Stimulated activated naive B cell treated with anti-CD40 and anti-IgM and Interleukin-4, amounts not matched to agents 10 μg/mL and 1 μg/mL and 100 μg/mL, for 72 hours (primary cell): ENCODE measurements around the gene LIN37.
"Not testable (repeated sequence)": the region's sequence is repeated elsewhere in the genome, so short reads cannot be mapped to it uniquely, and the experiment has no call there.

Experiments used
- ATAC-seq, 2 donors: fragments of 150-1000 bp; cut with Tn5 transposase; replicated peaks; 2 replicates each; pipeline ENCODE4 v1.10.0; 2021; ENCODE audit warnings: moderate library complexity in 1 of 2
- DNase-seq: peaks from one replicate; pipeline ENCODE4 v3.0.0; 2021
- H3K27ac Mint-ChIP-seq: one replicate; pipeline ENCODE4 v1.8.0; 2022; ENCODE audit warnings: mild to moderate bottlenecking, mixed read lengths
- H3K27me3 Mint-ChIP-seq, 2 donors: one replicate each; pipeline ENCODE4 v1.8.0; 2022; ENCODE audit warnings: mixed read lengths in 2 of 2
- H3K36me3 Mint-ChIP-seq, 2 donors: one replicate each; pipeline ENCODE4 v1.8.0; 2022; ENCODE audit warnings: mixed read lengths in 2 of 2, mild to moderate bottlenecking in 1 of 2
- H3K4me1 Mint-ChIP-seq, 2 donors: one replicate each; pipeline ENCODE4 v1.8.0; 2022; ENCODE audit warnings: mixed read lengths in 2 of 2, mild to moderate bottlenecking in 1 of 2
- H3K4me3 Mint-ChIP-seq, 2 donors: one replicate each; pipeline ENCODE4 v1.8.0; 2022; ENCODE audit warnings: mild to moderate bottlenecking in 2 of 2, mixed read lengths in 2 of 2, moderate library complexity in 1 of 2
- H3K9me3 Mint-ChIP-seq, 2 donors: one replicate each; pipeline ENCODE4 v1.8.0; 2022; ENCODE audit warnings: mixed read lengths in 2 of 2, mild to moderate bottlenecking in 1 of 2

Gene LIN37

DNA sequence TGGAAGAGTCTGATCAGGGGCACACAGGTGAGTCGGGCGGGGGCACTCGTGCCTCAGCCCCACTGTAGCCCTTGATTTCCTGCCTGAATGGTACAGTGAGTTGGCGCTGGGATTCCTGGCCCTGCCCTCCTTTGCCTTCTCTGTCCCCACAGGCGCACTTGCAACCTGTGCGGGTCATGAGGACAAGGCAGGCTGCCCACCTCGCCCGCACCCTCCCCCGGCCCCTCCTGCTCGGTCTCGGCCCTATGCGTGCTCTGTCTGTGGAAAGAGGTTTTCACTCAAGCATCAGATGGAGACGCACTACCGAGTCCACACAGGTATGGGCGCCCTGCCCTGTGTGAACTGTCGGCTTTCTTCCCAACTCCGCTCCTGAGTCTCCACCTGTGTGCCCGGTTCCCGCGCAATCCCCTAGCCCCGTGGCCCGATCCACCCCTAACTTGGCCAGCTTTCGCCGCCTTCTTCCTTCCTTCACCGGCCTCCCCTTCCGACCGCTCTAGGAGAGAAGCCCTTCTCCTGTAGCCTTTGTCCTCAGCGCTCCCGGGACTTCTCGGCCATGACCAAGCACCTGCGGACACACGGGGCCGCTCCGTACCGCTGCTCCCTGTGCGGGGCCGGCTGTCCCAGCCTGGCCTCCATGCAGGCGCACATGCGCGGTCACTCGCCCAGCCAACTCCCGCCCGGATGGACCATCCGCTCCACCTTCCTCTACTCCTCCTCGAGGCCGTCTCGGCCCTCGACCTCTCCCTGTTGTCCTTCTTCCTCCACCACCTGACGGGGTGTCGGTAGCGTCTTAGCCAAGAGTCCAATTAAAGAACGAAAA lies 32.2 kb upstream of the LIN37 start:
- H3K9me3 Mint-ChIP-seq = peaks cover 2 to 4% of the 10 kb centered on the region in 2 donors
- peaks cover 31 to 52% of the 10 kb centered on the region in 2 donors for H3K36me3 Mint-ChIP-seq
- peaks cover 59 to 80% of the 10 kb centered on the region in 2 donors for H3K4me1 Mint-ChIP-seq
- ATAC-seq (peak in 1 of 2 donors; percentile 0), DNase-seq (no peak)
- H3K27me3 Mint-ChIP-seq = no peaks in the 10 kb centered on the region
- H3K4me3 Mint-ChIP-seq = peak overlapping the region; percentile 88 to 97
- peak overlapping the region; percentile 93 for H3K27ac Mint-ChIP-seq

DNA sequence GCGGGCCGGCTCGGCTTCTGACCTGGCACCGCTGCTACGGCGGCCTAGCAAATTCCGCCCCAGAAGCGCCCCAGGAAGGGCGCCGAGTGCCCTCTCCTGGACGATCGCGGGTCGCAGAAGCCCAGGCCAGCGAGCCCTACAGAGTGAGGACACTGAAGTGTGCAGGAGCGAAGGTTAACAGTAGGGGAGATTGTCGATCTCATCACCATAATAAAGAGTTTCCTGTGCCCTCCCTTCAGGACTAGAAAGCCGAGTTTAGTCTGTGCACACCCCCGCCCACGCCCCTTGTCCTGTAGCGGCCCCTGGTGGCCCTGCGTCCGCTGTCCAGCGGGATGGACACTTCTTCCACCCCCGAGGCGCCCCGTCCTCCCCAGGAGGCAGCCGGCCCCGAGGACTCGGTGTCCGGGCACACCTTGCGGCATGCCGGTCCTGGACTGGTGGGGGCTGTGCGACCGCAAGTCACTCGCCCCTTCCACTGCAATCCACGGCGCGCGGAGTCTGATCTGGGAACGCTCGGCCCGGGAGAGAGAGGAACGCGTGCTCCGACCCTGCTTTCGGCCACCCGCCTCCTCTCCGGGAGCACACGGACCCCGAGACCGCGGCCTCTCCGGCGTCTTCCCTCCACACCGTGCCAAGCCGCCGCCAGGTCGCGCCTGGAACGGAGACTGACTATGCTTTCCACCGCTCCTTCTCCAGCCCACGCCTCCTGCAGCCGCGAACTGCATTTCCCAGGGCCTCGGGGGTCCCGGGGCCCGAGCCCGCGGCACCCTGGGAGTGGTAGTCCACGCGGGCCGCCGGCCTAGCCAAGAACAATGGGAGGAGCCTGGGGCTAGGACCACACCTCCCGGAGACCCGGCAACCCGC lies 31.3 kb upstream of the LIN37 start:
- H3K27ac Mint-ChIP-seq = peak overlapping the region; percentile 93
- H3K36me3 Mint-ChIP-seq = peaks cover 35 to 56% of the 10 kb centered on the region in 2 donors
- H3K9me3 Mint-ChIP-seq = no peaks in the 10 kb centered on the region
- ATAC-seq = peak; percentile 76 to 82
- DNase-seq = peak; percentile 74
- no peaks in the 10 kb centered on the region for H3K27me3 Mint-ChIP-seq
- peak overlapping the region; percentile 88 to 97 for H3K4me3 Mint-ChIP-seq
- H3K4me1 Mint-ChIP-seq = peaks cover 57 to 80% of the 10 kb centered on the region in 2 donors

DNA sequence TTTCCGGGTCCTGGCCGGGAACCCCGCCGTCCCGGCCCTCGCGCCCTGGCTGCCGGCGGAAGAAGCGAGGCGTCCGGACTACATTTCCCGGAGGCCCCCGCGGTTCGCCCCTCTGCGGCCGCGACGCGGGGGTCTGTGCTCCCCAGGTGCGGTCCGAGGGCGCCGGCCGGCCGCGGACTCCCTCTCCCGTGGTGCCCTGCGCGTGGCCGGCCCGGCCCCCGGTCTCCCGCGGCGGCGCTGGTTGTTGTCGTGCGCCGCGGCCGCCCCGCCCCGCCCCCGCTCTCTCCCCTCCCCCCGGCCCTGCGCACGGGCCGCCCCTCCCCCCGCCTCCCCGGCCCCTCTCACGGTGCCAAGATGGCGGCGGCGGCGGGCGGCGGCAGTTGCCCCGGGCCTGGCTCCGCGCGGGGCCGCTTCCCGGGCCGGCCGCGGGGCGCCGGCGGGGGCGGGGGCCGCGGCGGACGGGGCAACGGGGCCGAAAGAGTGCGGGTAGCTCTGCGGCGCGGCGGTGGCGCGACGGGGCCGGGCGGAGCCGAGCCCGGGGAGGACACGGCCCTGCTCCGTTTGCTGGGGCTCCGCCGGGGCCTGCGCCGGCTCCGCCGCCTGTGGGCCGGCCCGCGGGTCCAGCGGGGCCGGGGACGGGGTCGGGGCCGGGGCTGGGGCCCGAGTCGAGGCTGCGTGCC lies 30.6 kb upstream of the LIN37 start, which contains the start of gene KMT2B:
Gene KMT2B, plus strand, starts transcription at position 339 of the 680 bp plus-strand sequence. Its CDS starts 16 bp downstream, at position 355.
- H3K4me1 Mint-ChIP-seq = peaks cover 53 to 79% of the 10 kb centered on the region in 2 donors
- H3K4me3 Mint-ChIP-seq = peak within 1 kb of the TSS; percentile 91 to 97
- H3K9me3 Mint-ChIP-seq = no peaks in the 10 kb centered on the region
- H3K27ac Mint-ChIP-seq = peak within 1 kb of the TSS; percentile 95
- no peaks in the 10 kb centered on the region for H3K27me3 Mint-ChIP-seq
- ATAC-seq = peak; percentile 58 to 69
- H3K36me3 Mint-ChIP-seq = peaks cover 36 to 61% of the 10 kb centered on the region in 2 donors
- peak; percentile 97 for DNase-seq

DNA sequence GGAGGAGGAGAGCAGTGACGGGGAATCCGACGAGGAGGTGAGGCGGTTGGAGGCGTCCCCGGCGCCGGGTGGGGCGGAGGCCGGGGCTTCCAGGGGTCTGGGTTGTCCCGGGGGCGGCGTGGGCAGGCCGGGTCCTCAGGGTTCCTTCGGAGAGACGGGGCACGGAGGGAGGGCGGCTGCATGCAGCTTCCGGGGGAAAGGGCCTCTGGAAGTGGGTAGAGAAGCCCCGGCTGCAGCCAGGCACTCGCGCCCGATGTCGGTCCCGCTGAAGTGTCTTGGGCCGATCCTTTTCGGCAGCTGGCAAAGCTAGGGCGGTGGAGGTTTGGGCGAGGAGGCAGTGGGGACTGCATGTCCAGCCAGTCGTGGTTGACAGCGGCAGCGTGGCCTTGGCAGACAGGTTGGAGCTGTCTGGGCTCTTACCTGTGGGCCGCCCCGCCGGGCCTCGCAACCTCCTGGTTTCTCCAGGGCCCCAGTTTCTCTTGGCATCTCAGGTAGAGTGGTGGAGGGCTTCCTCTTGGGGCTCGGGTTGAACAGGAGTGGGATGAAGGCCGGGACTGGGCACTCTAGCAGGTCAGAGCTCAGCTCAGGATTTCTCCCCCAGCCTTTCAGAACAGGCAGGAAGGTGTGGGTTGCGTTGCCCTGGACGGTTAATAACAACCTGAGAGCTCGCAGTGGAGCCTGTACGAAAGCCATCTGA lies 29.9 kb upstream of the LIN37 start:
- peaks cover 42 to 64% of the 10 kb centered on the region in 2 donors for H3K36me3 Mint-ChIP-seq
- H3K4me3 Mint-ChIP-seq = peak overlapping the region; percentile 91
- ATAC-seq (peak; percentile 0 to 3), DNase-seq (no peak)
- peak overlapping the region; percentile 95 for H3K27ac Mint-ChIP-seq
- no peaks in the 10 kb centered on the region for H3K9me3 Mint-ChIP-seq
- peaks cover 46 to 72% of the 10 kb centered on the region in 2 donors for H3K4me1 Mint-ChIP-seq
- no peaks in the 10 kb centered on the region for H3K27me3 Mint-ChIP-seq

DNA sequence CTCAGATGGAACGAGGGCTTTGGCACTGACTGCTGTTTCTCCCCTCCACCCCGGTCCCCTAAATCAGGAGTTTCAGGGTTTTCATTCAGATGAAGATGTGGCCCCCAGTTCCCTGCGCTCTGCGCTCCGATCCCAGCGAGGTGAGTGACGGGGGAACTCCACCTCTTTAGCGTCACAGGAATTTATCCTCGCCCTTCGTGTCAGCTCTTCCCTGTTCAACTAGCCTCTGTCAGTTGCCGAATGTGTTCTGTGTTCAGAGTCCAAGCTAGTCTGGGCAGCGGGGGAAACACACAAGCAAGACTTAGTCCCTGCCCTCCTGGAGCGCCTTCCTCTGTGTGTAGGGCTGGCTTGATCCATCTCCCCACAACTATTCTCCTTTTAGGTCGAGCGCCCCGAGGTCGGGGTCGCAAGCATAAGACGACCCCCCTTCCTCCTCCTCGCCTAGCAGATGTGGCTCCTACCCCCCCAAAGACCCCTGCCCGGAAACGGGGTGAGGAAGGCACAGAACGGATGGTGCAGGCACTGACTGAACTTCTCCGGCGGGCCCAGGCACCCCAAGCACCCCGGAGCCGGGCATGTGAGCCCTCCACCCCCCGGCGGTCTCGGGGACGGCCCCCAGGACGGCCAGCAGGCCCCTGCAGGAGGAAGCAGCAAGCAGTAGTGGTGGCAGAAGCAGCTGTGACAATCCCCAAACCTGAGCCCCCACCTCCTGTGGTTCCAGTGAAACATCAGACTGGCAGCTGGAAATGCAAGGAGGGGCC lies 28.8 kb upstream of the LIN37 start:
- peak overlapping the region; percentile 91 for H3K4me3 Mint-ChIP-seq
- H3K27ac Mint-ChIP-seq = peak overlapping the region; percentile 95
- ATAC-seq (no peak), DNase-seq (no peak)
- no peaks in the 10 kb centered on the region for H3K9me3 Mint-ChIP-seq
- H3K36me3 Mint-ChIP-seq = peaks cover 45 to 61% of the 10 kb centered on the region in 2 donors
- H3K27me3 Mint-ChIP-seq = no peaks in the 10 kb centered on the region
- peaks cover 35 to 69% of the 10 kb centered on the region in 2 donors for H3K4me1 Mint-ChIP-seq

DNA sequence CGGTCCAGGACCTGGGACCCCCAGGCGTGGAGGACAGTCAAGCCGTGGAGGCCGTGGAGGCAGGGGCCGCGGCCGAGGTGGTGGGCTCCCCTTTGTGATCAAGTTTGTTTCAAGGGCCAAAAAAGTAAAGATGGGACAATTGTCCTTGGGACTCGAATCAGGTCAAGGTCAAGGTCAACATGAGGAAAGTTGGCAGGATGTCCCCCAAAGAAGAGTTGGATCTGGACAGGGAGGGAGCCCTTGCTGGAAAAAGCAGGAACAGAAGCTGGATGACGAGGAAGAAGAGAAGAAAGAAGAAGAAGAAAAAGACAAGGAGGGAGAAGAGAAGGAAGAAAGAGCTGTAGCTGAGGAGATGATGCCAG lies 28.2 kb upstream of the LIN37 start:
- Mint-ChIP-seq H3K27ac (peak overlapping the region; percentile 95), H3K27me3 (no peaks in the 10 kb centered on the region), H3K36me3 (peaks cover 46 to 58% of the 10 kb centered on the region in 2 donors), H3K4me3 (no peak overlapping the region), H3K4me1 (peaks cover 30 to 65% of the 10 kb centered on the region in 2 donors), H3K9me3 (no peaks in the 10 kb centered on the region)
- no peak for DNase-seq
- ATAC-seq = no peak

DNA sequence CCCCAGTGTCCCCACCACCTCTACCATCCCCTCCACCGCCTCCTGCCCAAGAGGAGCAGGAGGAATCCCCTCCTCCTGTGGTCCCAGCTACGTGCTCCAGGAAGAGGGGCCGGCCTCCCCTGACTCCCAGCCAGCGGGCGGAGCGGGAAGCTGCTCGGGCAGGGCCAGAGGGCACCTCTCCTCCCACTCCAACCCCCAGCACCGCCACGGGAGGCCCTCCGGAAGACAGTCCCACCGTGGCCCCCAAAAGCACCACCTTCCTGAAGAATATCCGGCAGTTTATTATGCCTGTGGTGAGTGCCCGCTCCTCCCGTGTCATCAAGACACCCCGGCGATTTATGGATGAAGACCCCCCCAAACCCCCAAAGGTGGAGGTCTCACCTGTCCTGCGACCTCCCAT lies 27.7 kb upstream of the LIN37 start:
- Mint-ChIP-seq H3K27ac (peak overlapping the region; percentile 65), H3K4me1 (peaks cover 29 to 60% of the 10 kb centered on the region in 2 donors), H3K36me3 (peaks cover 51 to 63% of the 10 kb centered on the region in 2 donors), H3K27me3 (no peaks in the 10 kb centered on the region), H3K4me3 (no peak overlapping the region), H3K9me3 (no peaks in the 10 kb centered on the region)
- ATAC-seq = no peak
- no peak for DNase-seq

DNA sequence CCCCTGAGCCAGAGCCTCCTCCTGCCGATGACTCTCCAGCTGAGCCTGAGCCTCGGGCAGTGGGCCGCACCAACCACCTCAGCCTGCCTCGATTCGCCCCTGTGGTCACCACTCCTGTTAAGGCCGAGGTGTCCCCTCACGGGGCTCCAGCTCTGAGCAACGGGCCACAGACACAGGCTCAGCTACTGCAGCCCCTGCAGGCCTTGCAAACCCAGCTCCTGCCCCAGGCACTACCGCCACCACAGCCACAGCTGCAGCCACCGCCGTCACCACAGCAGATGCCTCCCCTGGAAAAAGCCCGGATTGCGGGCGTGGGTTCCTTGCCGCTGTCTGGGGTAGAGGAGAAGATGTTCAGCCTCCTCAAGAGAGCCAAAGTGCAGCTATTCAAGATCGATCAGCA lies 27.0 kb upstream of the LIN37 start:
- Mint-ChIP-seq H3K9me3 (no peaks in the 10 kb centered on the region), H3K27me3 (no peaks in the 10 kb centered on the region), H3K4me3 (no peak overlapping the region), H3K36me3 (peaks cover 56 to 63% of the 10 kb centered on the region in 2 donors), H3K4me1 (peaks cover 25 to 53% of the 10 kb centered on the region in 2 donors), H3K27ac (peak overlapping the region; percentile 77)
- ATAC-seq = no peak
- no peak for DNase-seq

DNA sequence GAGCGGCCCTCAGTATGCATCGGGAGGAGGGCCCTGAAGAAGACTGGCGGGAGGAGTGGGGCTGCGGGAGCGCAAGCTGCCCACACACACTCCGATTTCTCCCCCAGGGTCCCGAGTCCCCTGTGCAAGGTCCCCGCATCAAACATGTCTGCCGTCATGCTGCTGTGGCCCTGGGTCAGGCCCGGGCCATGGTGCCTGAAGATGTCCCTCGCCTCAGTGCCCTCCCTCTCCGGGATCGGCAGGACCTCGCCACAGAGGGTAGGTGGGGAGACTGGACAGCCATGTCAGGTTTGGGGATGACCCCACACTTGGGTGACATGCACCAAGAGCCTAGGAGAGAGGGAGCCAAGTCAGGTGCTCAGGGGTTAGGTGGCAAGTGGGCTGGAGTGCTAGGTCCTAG lies 25.9 kb upstream of the LIN37 start:
- ATAC-seq = no peak
- Mint-ChIP-seq H3K9me3 (no peaks in the 10 kb centered on the region), H3K27me3 (no peaks in the 10 kb centered on the region), H3K4me1 (peaks cover 23 to 48% of the 10 kb centered on the region in 2 donors), H3K36me3 (peaks cover 60 to 64% of the 10 kb centered on the region in 2 donors), H3K4me3 (no peak overlapping the region), H3K27ac (peak overlapping the region; percentile 76)
- no peak for DNase-seq

DNA sequence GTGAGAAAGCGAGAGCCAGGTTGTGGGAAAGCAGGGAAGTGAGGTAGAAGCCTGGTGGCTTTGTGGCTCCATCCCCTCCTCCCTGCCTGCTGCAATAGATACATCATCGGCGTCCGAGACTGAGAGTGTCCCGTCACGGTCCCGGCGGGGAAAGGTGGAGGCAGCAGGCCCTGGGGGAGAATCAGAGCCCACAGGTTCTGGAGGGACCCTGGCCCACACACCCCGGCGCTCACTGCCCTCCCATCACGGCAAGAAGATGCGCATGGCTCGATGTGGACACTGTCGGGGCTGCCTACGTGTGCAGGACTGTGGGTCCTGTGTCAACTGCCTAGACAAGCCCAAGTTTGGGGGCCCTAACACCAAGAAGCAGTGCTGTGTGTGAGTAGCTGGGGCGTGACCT lies 25.5 kb upstream of the LIN37 start:
- DNase-seq (no peak), ATAC-seq (no peak)
- Mint-ChIP-seq H3K4me3 (no peak overlapping the region), H3K27me3 (no peaks in the 10 kb centered on the region), H3K27ac (peak overlapping the region; percentile 76), H3K36me3 (peaks cover 64 to 68% of the 10 kb centered on the region in 2 donors), H3K4me1 (peaks cover 23 to 48% of the 10 kb centered on the region in 2 donors), H3K9me3 (no peaks in the 10 kb centered on the region)

DNA sequence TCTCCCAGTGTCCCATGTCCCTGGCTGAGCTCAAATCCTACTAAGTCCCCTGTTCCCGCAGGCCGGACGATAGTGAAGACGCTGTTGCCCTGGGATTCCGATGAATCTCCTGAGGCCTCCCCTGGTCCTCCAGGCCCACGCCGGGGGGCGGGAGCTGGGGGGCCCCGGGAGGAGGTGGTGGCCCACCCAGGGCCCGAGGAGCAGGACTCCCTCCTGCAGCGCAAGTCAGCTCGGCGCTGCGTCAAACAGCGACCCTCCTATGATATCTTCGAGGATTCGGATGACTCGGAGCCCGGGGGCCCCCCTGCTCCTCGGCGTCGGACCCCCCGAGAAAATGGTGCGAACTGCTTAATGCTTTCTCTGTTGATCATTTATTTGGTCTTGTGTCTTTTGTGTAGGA lies 24.7 kb upstream of the LIN37 start:
- Mint-ChIP-seq H3K9me3 (no peaks in the 10 kb centered on the region), H3K36me3 (peaks cover 71 to 76% of the 10 kb centered on the region in 2 donors), H3K4me3 (no peak overlapping the region), H3K27me3 (no peaks in the 10 kb centered on the region), H3K27ac (no peak overlapping the region), H3K4me1 (peaks cover 25 to 47% of the 10 kb centered on the region in 2 donors)
- DNase-seq (no peak), ATAC-seq (no peak)

DNA sequence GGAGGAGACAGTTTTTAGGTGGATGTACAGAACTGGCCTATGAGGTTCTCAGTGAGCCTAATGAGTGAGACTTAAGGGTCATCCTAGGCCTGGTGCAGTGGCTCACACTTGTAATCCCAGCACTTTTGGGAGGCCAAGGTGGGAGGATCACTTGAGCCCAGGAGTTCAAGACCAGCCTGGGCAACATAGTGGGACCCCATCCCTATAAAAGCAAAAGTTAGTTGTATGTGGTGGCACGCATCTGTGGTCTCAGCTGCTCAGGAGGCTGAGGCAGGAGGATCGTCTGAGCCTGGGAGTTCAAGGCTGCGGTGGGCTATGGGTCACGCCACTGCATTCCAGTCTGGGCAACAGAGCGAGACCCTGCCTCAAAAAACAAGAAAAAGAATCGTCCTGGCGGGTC lies 24.2 kb upstream of the LIN37 start:
- Mint-ChIP-seq H3K36me3 (peaks cover 74 to 80% of the 10 kb centered on the region in 2 donors), H3K4me1 (peaks cover 23 to 42% of the 10 kb centered on the region in 2 donors)
- not testable (repeated sequence) for H3K9me3 Mint-ChIP-seq, H3K4me3 Mint-ChIP-seq, DNase-seq, ATAC-seq, H3K27me3 Mint-ChIP-seq, H3K27ac Mint-ChIP-seq

DNA sequence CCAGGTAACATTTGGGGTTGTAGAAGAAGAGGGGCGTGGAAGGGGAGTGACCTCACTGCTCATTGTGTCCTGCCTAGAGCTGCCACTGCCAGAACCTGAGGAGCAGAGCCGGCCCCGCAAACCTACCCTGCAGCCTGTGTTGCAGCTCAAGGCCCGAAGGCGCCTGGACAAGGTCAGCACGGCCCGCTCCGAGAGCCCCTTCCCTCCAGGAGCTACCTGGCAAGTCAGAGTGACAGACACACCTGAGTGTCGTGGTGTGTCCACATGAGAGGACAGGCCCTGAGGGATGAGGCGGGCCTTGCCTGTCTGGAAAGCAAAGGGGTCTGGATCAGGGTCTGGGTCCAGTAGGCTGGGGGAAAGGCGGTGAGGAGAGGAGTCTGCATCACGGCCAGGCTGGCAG lies 23.8 kb upstream of the LIN37 start:
- H3K9me3 Mint-ChIP-seq = no peaks in the 10 kb centered on the region
- no peak for ATAC-seq
- no peak overlapping the region for H3K27ac Mint-ChIP-seq
- no peak for DNase-seq
- no peaks in the 10 kb centered on the region for H3K27me3 Mint-ChIP-seq
- no peak overlapping the region for H3K4me3 Mint-ChIP-seq
- peaks cover 76 to 77% of the 10 kb centered on the region in 2 donors for H3K36me3 Mint-ChIP-seq
- H3K4me1 Mint-ChIP-seq = peaks cover 19 to 38% of the 10 kb centered on the region in 2 donors
